Measurements from ENCODE around the gene STPG3. TPM values are rescaled to one million over a fixed set of nuclear protein-coding genes. Genes with fewer than 3 reads are reported as not detected.

The STPG3 gene
- total and polyA plus RNA-seq, 2 of the 13 experiments (the other 11 are each of a cell fraction or from before 2014, with no cell fraction given) = not detected

DNA sequence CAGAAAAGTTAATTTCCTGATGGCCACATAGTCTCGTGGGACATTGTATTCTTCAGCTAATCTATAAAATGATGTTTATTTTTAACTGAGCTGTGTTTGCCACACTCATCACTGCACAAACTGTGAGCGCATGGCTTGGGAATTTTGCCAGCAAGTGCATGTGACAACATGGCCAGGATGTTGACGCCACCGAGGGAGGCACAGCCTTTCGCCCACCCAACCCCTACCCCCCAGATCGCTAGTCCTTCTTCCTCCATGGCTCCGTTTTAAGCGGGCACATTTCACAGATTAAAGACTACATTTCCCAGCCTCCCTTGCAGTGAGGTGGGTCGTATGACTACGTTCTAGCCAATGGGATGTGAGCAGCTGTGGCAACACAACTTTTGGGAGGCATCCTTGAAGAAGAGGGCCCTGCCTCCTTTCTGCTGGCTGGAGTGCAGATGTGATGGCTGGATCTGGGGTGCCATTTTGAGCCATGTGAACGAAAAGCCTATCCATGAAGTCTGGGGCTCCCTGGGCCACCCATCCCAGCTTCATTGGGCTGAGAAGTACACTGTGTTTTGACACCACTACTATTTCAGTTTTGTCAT lies 43.1 kb downstream of the STPG3 start (continued):
- TF ChIP-seq ZNF781 (CRISPR knock-in tag; IDR thresholded peaks at IDR 0.05; ENCODE audit: borderline replicate concordance, not compliant biosample characterization) (peak; percentile 59), REPIN1 (CRISPR knock-in tag; IDR thresholded peaks at IDR 0.05; ENCODE audit: borderline replicate concordance, low read depth) (peak; percentile 36; the same call in 1 of the 2 replicates), SIN3A (IDR thresholded peaks at IDR 0.05; ENCODE audit: borderline replicate concordance, low read depth, low read length) (no peak), PAX8 (CRISPR knock-in tag; IDR thresholded peaks at IDR 0.05; ENCODE audit: borderline replicate concordance) (0 out of 2 replicates have a peak, but pooled peaks have one; percentile 23), UBTF (CRISPR knock-in tag; IDR thresholded peaks at IDR 0.05) (0 out of 2 replicates have a peak, but pooled peaks have one; percentile 19), ZSCAN30 (CRISPR knock-in tag; IDR thresholded peaks at IDR 0.05) (no peak), CREB1 (IDR thresholded peaks at IDR 0.05) (peak; percentile 48; the same call in 1 of the 2 replicates), CREB1 (CRISPR knock-in tag; IDR thresholded peaks at IDR 0.05) (peak; percentile 84), ZMYM3 (CRISPR knock-in tag; IDR thresholded peaks at IDR 0.05) (peak; percentile 90), HMGXB4 (CRISPR knock-in tag; IDR thresholded peaks at IDR 0.05; ENCODE audit: borderline replicate concordance in 1 of 2, low read depth in 1 of 2) (peak in 1 of 2 experiments; percentile 12; a peak in 1 of 4 replicates), ZGPAT (CRISPR knock-in tag; IDR thresholded peaks at IDR 0.05) (0 out of 2 replicates have a peak, but pooled peaks have one; percentile 46), ZNF883 (CRISPR knock-in tag; IDR thresholded peaks at IDR 0.05; ENCODE audit: not compliant biosample characterization) (peak; percentile 38), THAP9 (CRISPR knock-in tag; IDR thresholded peaks at IDR 0.05; ENCODE audit: borderline replicate concordance) (peak; percentile 65), THAP11 (CRISPR knock-in tag; IDR thresholded peaks at IDR 0.05) (peak; percentile 98), ZNF333 (CRISPR knock-in tag; IDR thresholded peaks at IDR 0.05; ENCODE audit: borderline replicate concordance) (no peak)
- TF ChIP-seq, protein P1, sequence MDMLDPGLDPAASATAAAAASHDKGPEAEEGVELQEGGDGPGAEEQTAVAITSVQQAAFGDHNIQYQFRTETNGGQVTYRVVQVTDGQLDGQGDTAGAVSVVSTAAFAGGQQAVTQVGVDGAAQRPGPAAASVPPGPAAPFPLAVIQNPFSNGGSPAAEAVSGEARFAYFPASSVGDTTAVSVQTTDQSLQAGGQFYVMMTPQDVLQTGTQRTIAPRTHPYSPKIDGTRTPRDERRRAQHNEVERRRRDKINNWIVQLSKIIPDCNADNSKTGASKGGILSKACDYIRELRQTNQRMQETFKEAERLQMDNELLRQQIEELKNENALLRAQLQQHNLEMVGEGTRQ (IDR thresholded peaks at IDR 0.05; ENCODE audit: low read depth, low read length) = peak; percentile 49
- TF ChIP-seq, protein P1 (CRISPR knock-in tag; IDR thresholded peaks at IDR 0.05; ENCODE audit: borderline replicate concordance) = peak; percentile 84; the same call in 1 of the 2 replicates

All from HepG2 (cell line).